Astrocyte of the spinal cord (primary cell): ENCODE data around the gene HERC6.

Experiments used
- DNase-seq: peaks from one replicate; pipeline ENCODE4 v3.0.0; 2011; ENCODE audit warnings: low read depth, low spot score
- H3K4me3 ChIP-seq: 2 replicates; pipeline ENCODE4 v1.5.1; 2011; ENCODE audit warnings: low read depth, mild to moderate bottlenecking, low read length, moderate library complexity
- in situ Hi-C: cut with HindIII; loops from 2 replicates; pipeline ENCODE4 v1.10.0; 2017; ENCODE audit warnings: low sequenced_read_pairs
- TF ChIP-seq, protein P1 (sequence below): IDR thresholded peaks from 2 replicates; pipeline ENCODE4 v1.5.1; 2012; ENCODE audit warnings: low read depth, mild to moderate bottlenecking, low read length, inconsistent platforms

HERC6 gene

DNA sequence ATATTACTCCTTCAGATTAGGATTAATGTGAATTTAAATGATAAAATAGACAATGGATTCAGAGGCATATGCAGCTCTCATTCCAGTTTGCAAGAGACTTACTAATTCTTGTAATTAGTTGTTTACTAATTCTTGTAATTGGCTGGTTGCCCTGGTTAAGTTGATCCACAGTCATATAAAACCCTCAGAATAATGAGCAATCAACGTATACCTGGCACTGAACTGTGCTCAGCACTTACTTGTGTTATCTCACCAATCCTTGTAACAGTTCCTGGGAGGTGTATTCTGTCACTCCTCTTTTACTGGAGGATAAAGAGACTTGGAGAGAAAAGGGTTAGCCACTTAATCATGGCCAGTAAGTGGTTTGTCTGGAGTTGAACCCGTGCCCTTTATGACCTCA lies 88.7 kb downstream of the HERC6 start:
- in situ Hi-C loops, result no loop called here
- no peak for DNase-seq
- no peak overlapping the region for H3K4me3 ChIP-seq
- TF ChIP-seq, protein P1, sequence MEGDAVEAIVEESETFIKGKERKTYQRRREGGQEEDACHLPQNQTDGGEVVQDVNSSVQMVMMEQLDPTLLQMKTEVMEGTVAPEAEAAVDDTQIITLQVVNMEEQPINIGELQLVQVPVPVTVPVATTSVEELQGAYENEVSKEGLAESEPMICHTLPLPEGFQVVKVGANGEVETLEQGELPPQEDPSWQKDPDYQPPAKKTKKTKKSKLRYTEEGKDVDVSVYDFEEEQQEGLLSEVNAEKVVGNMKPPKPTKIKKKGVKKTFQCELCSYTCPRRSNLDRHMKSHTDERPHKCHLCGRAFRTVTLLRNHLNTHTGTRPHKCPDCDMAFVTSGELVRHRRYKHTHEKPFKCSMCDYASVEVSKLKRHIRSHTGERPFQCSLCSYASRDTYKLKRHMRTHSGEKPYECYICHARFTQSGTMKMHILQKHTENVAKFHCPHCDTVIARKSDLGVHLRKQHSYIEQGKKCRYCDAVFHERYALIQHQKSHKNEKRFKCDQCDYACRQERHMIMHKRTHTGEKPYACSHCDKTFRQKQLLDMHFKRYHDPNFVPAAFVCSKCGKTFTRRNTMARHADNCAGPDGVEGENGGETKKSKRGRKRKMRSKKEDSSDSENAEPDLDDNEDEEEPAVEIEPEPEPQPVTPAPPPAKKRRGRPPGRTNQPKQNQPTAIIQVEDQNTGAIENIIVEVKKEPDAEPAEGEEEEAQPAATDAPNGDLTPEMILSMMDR, result no peak

- DNase-seq, result no peak
- TF ChIP-seq, protein P1, result no peak
- H3K4me3 ChIP-seq, result no peak overlapping the region
- in situ Hi-C loops, result no loop called here
Observed at GRCh38 chr4:88477229-88477860, 98.7 kb downstream of the HERC6 start.

DNA sequence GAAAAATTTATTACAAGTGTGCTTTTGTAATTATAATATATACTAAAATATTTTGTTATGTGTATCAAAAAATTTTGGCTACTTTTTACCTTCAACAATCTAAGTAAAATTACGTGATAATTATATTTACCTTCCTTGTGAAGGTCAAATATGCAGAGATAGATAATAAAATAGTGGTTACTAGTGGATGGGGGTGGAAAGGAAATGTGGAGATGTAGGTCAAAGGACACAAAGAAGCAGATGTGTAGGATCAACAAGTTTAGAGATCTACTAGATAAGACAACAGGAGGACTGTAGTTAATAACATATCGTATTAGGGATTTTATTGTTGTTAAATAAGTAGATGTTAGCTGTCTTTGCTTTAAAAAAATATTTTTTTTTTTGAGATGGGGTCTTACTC lies 99.6 kb downstream of the HERC6 start:
- no peak overlapping the region for H3K4me3 ChIP-seq
- in situ Hi-C loops, result no loop called here
- DNase-seq, result no peak
- TF ChIP-seq, protein P1, result no peak

GRCh38 chr4:88481537-88481936 lies 102.9 kb downstream of the HERC6 start:
- no peak overlapping the region for H3K4me3 ChIP-seq
- in situ Hi-C loops, result no loop called here
- TF ChIP-seq, protein P1, result no peak
- no peak for DNase-seq

DNA sequence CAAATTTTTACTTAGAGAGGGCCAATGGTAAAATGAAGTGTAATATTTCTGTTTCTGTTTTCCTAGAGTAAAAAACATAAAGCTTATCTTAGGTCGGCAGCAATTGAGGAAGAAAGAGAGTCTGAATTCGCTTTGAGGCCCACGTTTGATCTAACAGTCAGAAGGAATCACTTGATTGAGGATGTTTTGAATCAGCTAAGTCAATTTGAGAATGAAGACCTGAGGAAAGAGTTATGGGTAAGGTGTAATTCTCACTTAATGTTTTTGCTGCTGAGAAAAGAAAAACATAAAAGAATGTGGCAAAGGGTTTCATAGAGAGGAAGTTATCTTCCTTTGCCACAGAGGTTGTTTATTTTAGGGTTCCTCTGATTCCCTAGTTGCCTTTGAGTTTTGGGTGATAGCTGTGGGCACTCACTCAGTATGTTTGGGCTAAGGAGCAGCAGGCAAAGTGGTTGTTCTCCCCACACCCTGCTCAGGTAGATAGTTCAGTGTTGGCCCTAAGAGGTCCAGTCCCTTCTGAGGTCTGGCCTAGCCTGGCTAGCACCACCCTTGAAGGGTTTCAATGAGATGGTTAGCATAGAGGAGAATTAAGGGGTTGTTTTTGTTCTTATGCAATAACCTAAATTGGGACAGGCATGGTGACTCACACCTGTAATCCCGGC lies 110.6 kb downstream of the HERC6 start:
- no peak for DNase-seq
- H3K4me3 ChIP-seq, result no peak overlapping the region
- in situ Hi-C loops, result no loop called here
- TF ChIP-seq, protein P1, result no peak
